Endodermal cell (in vitro differentiated cells): ENCODE measurements around the gene RETREG1. TPM values are rescaled to one million over a fixed set of nuclear protein-coding genes. Genes with fewer than 3 reads are reported as not detected.
"Not testable (repeated sequence)": the region's sequence is repeated elsewhere in the genome, so short reads cannot be mapped to it uniquely, and the experiment has no call there.

Experiments
- DNase-seq: peaks from one replicate; pipeline ENCODE4 v3.0.0-alpha.2; 2017
- H3K27ac ChIP-seq: 2 replicates; pipeline ENCODE4 v1.5.1; 2013; ENCODE audit warnings: mild to moderate bottlenecking, low read depth, low read length, moderate library complexity
- H3K27me3 ChIP-seq: 2 replicates; pipeline ENCODE4 v1.6.1; 2013; ENCODE audit warnings: mild to moderate bottlenecking, low read length, moderate library complexity; ENCODE audit not compliant: insufficient read depth, control insufficient read depth, poor library complexity, severe bottlenecking
- H3K36me3 ChIP-seq: 2 replicates; pipeline ENCODE4 v1.7.0; 2013; ENCODE audit warnings: mild to moderate bottlenecking, low read length, moderate library complexity; ENCODE audit not compliant: control insufficient read depth, insufficient read depth
- H3K4me1 ChIP-seq: one replicate; pipeline ENCODE4 v1.7.0; 2013; ENCODE audit warnings: low read length; ENCODE audit not compliant: control insufficient read depth, insufficient read depth
- H3K4me3 ChIP-seq: 2 replicates; pipeline ENCODE4 v1.5.1; 2013; ENCODE audit warnings: mild to moderate bottlenecking, low read length, moderate library complexity
- H3K9ac ChIP-seq: 2 replicates; pipeline ENCODE4 v1.6.1; 2013; ENCODE audit warnings: mild to moderate bottlenecking, low read length, moderate library complexity; ENCODE audit not compliant: poor library complexity, severe bottlenecking; ENCODE audit errors: extremely low read depth
- H3K9me3 ChIP-seq: 2 replicates; pipeline ENCODE4 v1.6.1; 2013; ENCODE audit warnings: mild to moderate bottlenecking, low read length, moderate library complexity; ENCODE audit not compliant: control insufficient read depth
- H3K27ac Mint-ChIP-seq: 2 replicates; pipeline ENCODE4 v1.8.0; 2020; ENCODE audit warnings: mixed read lengths
- H3K27me3 Mint-ChIP-seq: 2 replicates; pipeline ENCODE4 v1.8.0; 2021; ENCODE audit warnings: mild to moderate bottlenecking, mixed read lengths; ENCODE audit not compliant: insufficient read depth
- H3K36me3 Mint-ChIP-seq: 2 replicates; pipeline ENCODE4 v1.8.0; 2020; ENCODE audit warnings: low read depth, mixed read lengths
- H3K4me1 Mint-ChIP-seq: 2 replicates; pipeline ENCODE4 v1.8.0; 2020; ENCODE audit warnings: mixed read lengths
- H3K4me3 Mint-ChIP-seq: 2 replicates; pipeline ENCODE4 v1.8.0; 2020; ENCODE audit warnings: mild to moderate bottlenecking, moderate library complexity, mixed read lengths
- H3K9me3 Mint-ChIP-seq: 2 replicates; pipeline ENCODE4 v1.8.0; 2020; ENCODE audit warnings: mild to moderate bottlenecking, mixed read lengths
- WGBS, 2 experiments: methylation state at CpG; one replicate each; pipeline versions ENCODE4 v1.1.5 to v1.1.7; 2013; ENCODE audit warnings: missing lambda C conversion rate in 2 of 2, mixed read lengths in 1 of 2; ENCODE audit not compliant: insufficient coverage in 1 of 2, insufficient read length in 1 of 2; 5-methylcytosine and 5-hydroxymethylcytosine counted together
- total RNA-seq, 2 donors: library from RNA; stranded (reverse); fragmentation: NEBNext Ultra II Directional in 1 of 2; extraction: Animal tissue kit (Norgen Biotek cat#: 25700) in 1 of 2; gene quantifications; 2 replicates in 1 of 2; 3 replicates in 1 of 2; pipeline ENCODE4 v1.2.1, GENCODE V29; 2021
- TF ChIP-seq, protein P1 (sequence below): fragments of 200-600 bp; sonication (generic); conservative IDR thresholded peaks from 2 replicates; pipeline ENCODE4 v1.5.0; 2021; ENCODE audit warnings: antibody characterized with exemption, mild to moderate bottlenecking

Gene RETREG1
- total RNA-seq, 2 donors from 2014 or later: 4.1 to 4.3 TPM

DNA sequence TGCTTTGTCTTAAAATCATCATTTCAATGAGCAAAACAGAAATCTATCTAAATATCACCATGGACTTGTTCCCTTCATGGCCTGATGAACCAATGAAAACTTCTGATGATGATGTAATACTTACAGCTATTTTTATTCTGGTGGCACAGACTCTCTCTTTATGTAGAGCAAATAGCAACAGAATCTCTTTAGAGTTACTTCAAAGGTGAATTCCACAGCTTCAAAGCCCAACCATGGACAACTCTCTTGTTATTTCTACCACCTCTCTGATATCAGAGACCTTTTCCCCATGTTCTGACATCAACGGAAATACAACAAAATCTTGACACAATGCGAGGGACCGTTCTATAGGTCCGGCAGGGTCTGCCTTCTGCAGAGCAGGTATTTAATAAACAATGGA, 70.1 kb downstream of the RETREG1 start:
- Mint-ChIP-seq H3K27me3 (peaks cover 2% of the 10 kb centered on the region), H3K4me3 (no peak overlapping the region), H3K9me3 (no peaks in the 10 kb centered on the region), H3K4me1 (no peaks in the 10 kb centered on the region), H3K27ac (no peak overlapping the region), H3K36me3 (no peaks in the 10 kb centered on the region)
- 73 to 83% methylated on average over 4 of the region's 4 CpGs for WGBS, 2 experiments
- TF ChIP-seq, protein P1, sequence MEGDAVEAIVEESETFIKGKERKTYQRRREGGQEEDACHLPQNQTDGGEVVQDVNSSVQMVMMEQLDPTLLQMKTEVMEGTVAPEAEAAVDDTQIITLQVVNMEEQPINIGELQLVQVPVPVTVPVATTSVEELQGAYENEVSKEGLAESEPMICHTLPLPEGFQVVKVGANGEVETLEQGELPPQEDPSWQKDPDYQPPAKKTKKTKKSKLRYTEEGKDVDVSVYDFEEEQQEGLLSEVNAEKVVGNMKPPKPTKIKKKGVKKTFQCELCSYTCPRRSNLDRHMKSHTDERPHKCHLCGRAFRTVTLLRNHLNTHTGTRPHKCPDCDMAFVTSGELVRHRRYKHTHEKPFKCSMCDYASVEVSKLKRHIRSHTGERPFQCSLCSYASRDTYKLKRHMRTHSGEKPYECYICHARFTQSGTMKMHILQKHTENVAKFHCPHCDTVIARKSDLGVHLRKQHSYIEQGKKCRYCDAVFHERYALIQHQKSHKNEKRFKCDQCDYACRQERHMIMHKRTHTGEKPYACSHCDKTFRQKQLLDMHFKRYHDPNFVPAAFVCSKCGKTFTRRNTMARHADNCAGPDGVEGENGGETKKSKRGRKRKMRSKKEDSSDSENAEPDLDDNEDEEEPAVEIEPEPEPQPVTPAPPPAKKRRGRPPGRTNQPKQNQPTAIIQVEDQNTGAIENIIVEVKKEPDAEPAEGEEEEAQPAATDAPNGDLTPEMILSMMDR: no peak
- no peak overlapping the region for H3K9ac ChIP-seq
- H3K4me1 ChIP-seq: no peaks in the 10 kb centered on the region
- H3K9me3 ChIP-seq: no peaks in the 10 kb centered on the region
- no peaks in the 10 kb centered on the region for H3K27me3 ChIP-seq
- no peak overlapping the region for H3K27ac ChIP-seq
- no peak for DNase-seq
- H3K4me3 ChIP-seq: no peak overlapping the region
- H3K36me3 ChIP-seq: no peaks in the 10 kb centered on the region

- no peak for DNase-seq
- Histone ChIP-seq H3K4me3 (no peak overlapping the region), H3K9me3 (no peaks in the 10 kb centered on the region), H3K27me3 (no peaks in the 10 kb centered on the region), H3K4me1 (no peaks in the 10 kb centered on the region), H3K27ac (no peak overlapping the region), H3K9ac (no peak overlapping the region), H3K36me3 (no peaks in the 10 kb centered on the region)
- Mint-ChIP-seq H3K4me1 (no peaks in the 10 kb centered on the region), H3K27me3 (no peaks in the 10 kb centered on the region), H3K36me3 (no peaks in the 10 kb centered on the region), H3K4me3 (no peak overlapping the region), H3K27ac (no peak overlapping the region), H3K9me3 (no peaks in the 10 kb centered on the region)
- WGBS, 2 experiments: 83 to 89% methylated on average over 4 of the region's 4 CpGs
- TF ChIP-seq, protein P1: no peak
Measured at GRCh38 chr5:16544607-16545374, 72.0 kb downstream of the RETREG1 start.

DNA sequence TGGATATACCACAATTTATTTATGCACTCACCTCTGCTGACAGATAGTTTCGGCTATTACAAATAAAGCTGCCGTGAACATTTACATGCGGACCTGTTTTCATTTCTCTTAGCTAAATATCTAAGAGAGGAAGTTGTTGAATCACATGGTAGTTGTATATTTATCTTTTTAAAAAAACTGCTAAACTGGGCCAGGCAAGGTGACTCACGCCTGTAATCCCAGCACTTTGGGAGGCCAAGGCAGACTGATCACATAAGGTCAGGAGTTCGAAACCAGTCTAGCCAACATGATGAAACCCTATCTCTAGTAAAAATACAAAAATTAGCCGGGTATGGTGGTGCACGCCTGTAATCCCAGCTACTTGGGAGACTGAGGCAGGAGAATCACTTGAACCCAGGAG, 73.6 kb downstream of the RETREG1 start:
- not testable (repeated sequence) for H3K27me3 ChIP-seq, DNase-seq, H3K4me1 Mint-ChIP-seq, H3K9me3 ChIP-seq, H3K4me3 Mint-ChIP-seq, H3K27ac Mint-ChIP-seq, H3K36me3 ChIP-seq, H3K27ac ChIP-seq, H3K4me3 ChIP-seq, H3K36me3 Mint-ChIP-seq, H3K4me1 ChIP-seq, H3K9me3 Mint-ChIP-seq, H3K9ac ChIP-seq, H3K27me3 Mint-ChIP-seq
- WGBS, 2 experiments: 92 to 96% methylated on average over 4 to 7 of the region's 7 CpGs

GRCh38 chr5:16542236-16542635, 74.6 kb downstream of the RETREG1 start:
- Mint-ChIP-seq H3K36me3 (no peaks in the 10 kb centered on the region), H3K27me3 (peaks cover 4% of the 10 kb centered on the region), H3K4me3 (no peak overlapping the region), H3K27ac (no peak overlapping the region), H3K4me1 (no peaks in the 10 kb centered on the region), H3K9me3 (no peaks in the 10 kb centered on the region)
- 90 to 93% methylated on average over 2 to 6 of the region's 6 CpGs for WGBS, 2 experiments
- no peak for DNase-seq
- Histone ChIP-seq H3K4me1 (no peaks in the 10 kb centered on the region), H3K27me3 (no peaks in the 10 kb centered on the region), H3K27ac (no peak overlapping the region), H3K4me3 (no peak overlapping the region), H3K36me3 (no peaks in the 10 kb centered on the region), H3K9ac (no peak overlapping the region), H3K9me3 (no peaks in the 10 kb centered on the region)
- TF ChIP-seq, protein P1: no peak

DNA sequence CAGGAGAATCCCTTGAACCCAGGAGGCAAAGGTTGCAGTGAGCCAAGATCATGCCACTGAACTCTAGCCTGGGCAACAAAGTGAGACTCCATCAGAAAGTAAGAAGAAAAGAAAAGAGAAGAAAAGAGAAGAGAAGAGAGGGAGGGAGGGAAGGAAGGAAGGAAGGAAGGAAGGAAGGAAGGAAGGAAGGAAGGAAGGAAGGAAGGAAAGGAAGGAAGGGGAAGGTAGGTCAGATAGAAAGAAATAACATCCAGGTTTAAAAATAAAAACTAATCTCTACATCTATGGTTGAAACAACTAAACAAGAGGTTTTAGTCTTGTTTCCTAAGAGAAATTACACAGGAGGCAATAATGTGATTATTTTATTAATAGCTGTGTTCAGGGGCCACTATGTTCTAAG, 75.2 kb downstream of the RETREG1 start:
- not testable (repeated sequence) for DNase-seq, H3K27me3 ChIP-seq, H3K27ac Mint-ChIP-seq, H3K4me1 Mint-ChIP-seq, H3K36me3 Mint-ChIP-seq, H3K9ac ChIP-seq, H3K4me1 ChIP-seq, H3K9me3 ChIP-seq, H3K4me3 Mint-ChIP-seq, H3K9me3 Mint-ChIP-seq, H3K36me3 ChIP-seq, H3K27ac ChIP-seq, H3K4me3 ChIP-seq, H3K27me3 Mint-ChIP-seq
